ENCODE measurements around the gene IDUA. TPM values are rescaled to one million over a fixed set of nuclear protein-coding genes. Genes with fewer than 3 reads are reported as not detected.

IDUA gene
- total and polyA plus RNA-seq, 4 donors = 3.0 to 4.5 (median 3.8) TPM

- 94% methylated on average over 23 of the region's 23 CpGs for WGBS
- Histone ChIP-seq H3K27ac (ENCODE audit: low read depth in 1 of 2, low read length in 2 of 2) (no peak overlapping the region), H3K9ac (ENCODE audit: low read depth in 1 of 2, low read length in 2 of 2) (no peak overlapping the region), H3K4me3 (ENCODE audit: low read depth in 1 of 3, low read length in 3 of 3) (no peak overlapping the region), H3K27me3 (ENCODE audit: control insufficient read depth in 4 of 4, insufficient read depth in 4 of 4, low read length in 3 of 4) (no peaks in the 10 kb centered on the region), H3K36me3 (ENCODE audit: control insufficient read depth in 4 of 4, insufficient read depth in 3 of 4, low read depth in 1 of 4, low read length in 3 of 4) (peaks cover 0 to 2% (median under 1%) of the 10 kb centered on the region in 4 donors), H3K9me3 (ENCODE audit: control insufficient read depth in 4 of 4, low read length in 3 of 4) (no peaks in the 10 kb centered on the region), H3K4me1 (ENCODE audit: control insufficient read depth in 4 of 4, insufficient read depth in 4 of 4, low read length in 3 of 4) (peaks cover 11 to 39% (median 23%) of the 10 kb centered on the region in 4 donors)
- DNase-seq (ENCODE audit: low spot score) = no peak
- TF ChIP-seq SP1 (IDR thresholded peaks at IDR 0.05) = no peak
These were observed 8.6 kb downstream of the IDUA start for GRCh38 chr4:995311-996026.

GRCh38 chr4:996030-996996 is 9.5 kb downstream of the IDUA start:
- no peaks in the 10 kb centered on the region for H3K9me3 ChIP-seq (ENCODE audit: control insufficient read depth in 4 of 4, low read length in 3 of 4)
- H3K4me3 ChIP-seq (ENCODE audit: low read depth in 1 of 3, low read length in 3 of 3) = no peak overlapping the region
- no peaks in the 10 kb centered on the region for H3K36me3 ChIP-seq (ENCODE audit: control insufficient read depth in 4 of 4, insufficient read depth in 3 of 4, low read depth in 1 of 4, low read length in 3 of 4)
- WGBS = 84% methylated on average over 15 of the region's 15 CpGs
- no peaks in the 10 kb centered on the region for H3K27me3 ChIP-seq (ENCODE audit: control insufficient read depth in 4 of 4, insufficient read depth in 4 of 4, low read length in 3 of 4)
- H3K4me1 ChIP-seq (ENCODE audit: control insufficient read depth in 4 of 4, insufficient read depth in 4 of 4, low read length in 3 of 4) = peaks cover 6 to 31% (median 20%) of the 10 kb centered on the region in 4 donors
- H3K9ac ChIP-seq (ENCODE audit: low read depth in 1 of 2, low read length in 2 of 2) = no peak overlapping the region
- no peak overlapping the region for H3K27ac ChIP-seq (ENCODE audit: low read depth in 1 of 2, low read length in 2 of 2)
- no peak for DNase-seq (ENCODE audit: low spot score)
- TF ChIP-seq HNF4G (IDR thresholded peaks at IDR 0.05) (no peak), RAD21 (IDR thresholded peaks at IDR 0.05) (no peak), GABPA (IDR thresholded peaks at IDR 0.05 in 1 of 2, conservative IDR thresholded peaks at IDR 0.05 in 1 of 2) (no peak), JUND (IDR thresholded peaks at IDR 0.05) (no peak), ZBTB33 (IDR thresholded peaks at IDR 0.05) (no peak), TAF1 (conservative IDR thresholded peaks at IDR 0.05) (no peak), CTCF (IDR thresholded peaks at IDR 0.05; ENCODE audit: low read depth, low read length, missing input control) (no peak), ATF3 (IDR thresholded peaks at IDR 0.05) (no peak), REST (IDR thresholded peaks at IDR 0.05) (no peak), HNF4A (conservative IDR thresholded peaks at IDR 0.05) (no peak), FOXA1 (IDR thresholded peaks at IDR 0.05) (no peak), MAX (IDR thresholded peaks at IDR 0.05) (no peak), SP1 (IDR thresholded peaks at IDR 0.05) (no peak), RXRA (IDR thresholded peaks at IDR 0.05) (no peak), NR2F2 (IDR thresholded peaks at IDR 0.05) (no peak), EGR1 (IDR thresholded peaks at IDR 0.05; ENCODE audit: low read depth in 2 of 2) (no peak), FOXA2 (IDR thresholded peaks at IDR 0.05) (no peak), YY1 (IDR thresholded peaks at IDR 0.05) (no peak)

All from liver (tissue), 9 donors.